HepG2 (cell line): ENCODE results near the gene CAD. TPM values are rescaled to one million over a fixed set of nuclear protein-coding genes. Genes with fewer than 3 reads are reported as not detected.

Experiments
- FOXJ3 ChIP-seq: sonication (generic); formaldehyde crosslinking; IDR thresholded peaks from 2 replicates; pipeline ENCODE4 v1.4.0; 2020; ENCODE audit warnings: missing genetic modification reagents, mild to moderate bottlenecking, borderline replicate concordance
- HMG20B ChIP-seq: conservative IDR thresholded peaks from 2 replicates; pipeline ENCODE4 v1.6.1; 2016; ENCODE audit warnings: missing genetic modification reagents, missing compliant biosample characterization
- JUNB ChIP-seq: sonication (generic); formaldehyde crosslinking; IDR thresholded peaks from 2 replicates; pipeline ENCODE4 v1.8.0; 2022; ENCODE audit warnings: missing genetic modification reagents, mild to moderate bottlenecking, borderline replicate concordance
- KDM5A ChIP-seq: fragments of 200-600 bp; sonication (generic); IDR thresholded peaks from 2 replicates; pipeline ENCODE4 v1.7.0; 2018; ENCODE audit warnings: antibody characterized with exemption, mild to moderate bottlenecking, low read length, borderline replicate concordance
- NFE2L2 ChIP-seq: fragments of 150-350 bp; IDR thresholded peaks from 2 replicates; pipeline ENCODE4 v1.6.1; 2014; ENCODE audit warnings: low read length
- PCBP1 ChIP-seq: fragments of 200-400 bp; formaldehyde crosslinking; IDR thresholded peaks from 2 replicates; pipeline ENCODE4 v1.6.1; 2017; ENCODE audit warnings: mild to moderate bottlenecking, low read depth, low read length, borderline replicate concordance
- PHF8 ChIP-seq: sonication (generic); formaldehyde crosslinking; IDR thresholded peaks from 2 replicates; pipeline ENCODE4 v1.5.0; 2020; ENCODE audit warnings: missing genetic modification reagents
- PPARG ChIP-seq: conservative IDR thresholded peaks from 2 replicates; pipeline ENCODE4 v1.6.1; 2016; ENCODE audit warnings: missing biosample characterization, missing genetic modification reagents
- YEATS4 ChIP-seq: sonication (generic); formaldehyde crosslinking; IDR thresholded peaks from 2 replicates; pipeline ENCODE4 v1.4.0; 2020; ENCODE audit warnings: missing genetic modification reagents, borderline replicate concordance
- ZNF510 ChIP-seq: sonication (generic); formaldehyde crosslinking; IDR thresholded peaks from 2 replicates; pipeline ENCODE4 v1.4.0; 2020; ENCODE audit warnings: low read depth, mild to moderate bottlenecking, missing genetic modification reagents
- ZNF644 ChIP-seq: IDR thresholded peaks from 2 replicates; pipeline ENCODE4 v1.6.1; 2016; ENCODE audit warnings: low read depth
- ZNF878 ChIP-seq: sonication (generic); formaldehyde crosslinking; IDR thresholded peaks from 2 replicates; pipeline ENCODE4 v1.8.1; 2023; ENCODE audit warnings: mild to moderate bottlenecking, missing genetic modification reagents, moderate library complexity
- polyA plus RNA-seq, 8 experiments: library from polyadenylated mRNA; depleted of rRNA in 3 of 8; stranded (reverse) in 7 of 8; unstranded in 1 of 8; fragments of >200 nt; fragmentation: Illumina TruSeq in 4 of 8; extraction: Trizol in 4 of 8; gene quantifications; 2 replicates each; pipeline versions ENCODE4 v1.2.1 to v1.2.3, GENCODE V29; 2011 to 2016; ENCODE audit warnings: low read depth in 4 of 8, missing spikeins in 1 of 8, mixed read lengths in 1 of 8; ENCODE audit not compliant: insufficient read depth in 1 of 8
- total RNA-seq, 5 experiments: library from RNA; depleted of rRNA; stranded (reverse); fragments of >200 nt; fragmentation: Illumina TruSeq; extraction: Trizol; gene quantifications; 2 replicates each; pipeline ENCODE4 v1.2.3, GENCODE V29; 2016; ENCODE audit warnings: low read depth in 1 of 5
- TF ChIP-seq, protein P1 (sequence below): sonication (generic); formaldehyde crosslinking; IDR thresholded peaks from 2 replicates; pipeline ENCODE4 v1.4.0; 2020; ENCODE audit warnings: missing genetic modification reagents
- TF ChIP-seq, protein P2 (sequence below): sonication (generic); formaldehyde crosslinking; IDR thresholded peaks from 2 replicates; pipeline ENCODE4 v1.5.1; 2020; ENCODE audit warnings: mild to moderate bottlenecking, missing genetic modification reagents, borderline replicate concordance
- TF ChIP-seq, protein P3 (sequence below): sonication (generic); formaldehyde crosslinking; IDR thresholded peaks from 2 replicates; pipeline ENCODE4 v1.4.0; 2020; ENCODE audit warnings: missing genetic modification reagents
- TF ChIP-seq, protein P4 (sequence below): IDR thresholded peaks from 2 replicates; pipeline ENCODE4 v1.6.1; 2018; ENCODE audit warnings: missing genetic modification reagents
- TF ChIP-seq, protein P5 (sequence below): sonication (generic); formaldehyde crosslinking; IDR thresholded peaks from 2 replicates; pipeline ENCODE4 v1.5.0; 2020; ENCODE audit warnings: missing genetic modification reagents
- TF ChIP-seq, protein P6 (sequence below): sonication (generic); formaldehyde crosslinking; IDR thresholded peaks from 2 replicates; pipeline ENCODE4 v1.4.0; 2020; ENCODE audit warnings: missing genetic modification reagents

Gene CAD
- total and polyA plus RNA-seq, 2 of the 13 experiments (the other 11 are each of a cell fraction or from before 2014, with no cell fraction given) = 21.7 to 37.0 TPM

DNA sequence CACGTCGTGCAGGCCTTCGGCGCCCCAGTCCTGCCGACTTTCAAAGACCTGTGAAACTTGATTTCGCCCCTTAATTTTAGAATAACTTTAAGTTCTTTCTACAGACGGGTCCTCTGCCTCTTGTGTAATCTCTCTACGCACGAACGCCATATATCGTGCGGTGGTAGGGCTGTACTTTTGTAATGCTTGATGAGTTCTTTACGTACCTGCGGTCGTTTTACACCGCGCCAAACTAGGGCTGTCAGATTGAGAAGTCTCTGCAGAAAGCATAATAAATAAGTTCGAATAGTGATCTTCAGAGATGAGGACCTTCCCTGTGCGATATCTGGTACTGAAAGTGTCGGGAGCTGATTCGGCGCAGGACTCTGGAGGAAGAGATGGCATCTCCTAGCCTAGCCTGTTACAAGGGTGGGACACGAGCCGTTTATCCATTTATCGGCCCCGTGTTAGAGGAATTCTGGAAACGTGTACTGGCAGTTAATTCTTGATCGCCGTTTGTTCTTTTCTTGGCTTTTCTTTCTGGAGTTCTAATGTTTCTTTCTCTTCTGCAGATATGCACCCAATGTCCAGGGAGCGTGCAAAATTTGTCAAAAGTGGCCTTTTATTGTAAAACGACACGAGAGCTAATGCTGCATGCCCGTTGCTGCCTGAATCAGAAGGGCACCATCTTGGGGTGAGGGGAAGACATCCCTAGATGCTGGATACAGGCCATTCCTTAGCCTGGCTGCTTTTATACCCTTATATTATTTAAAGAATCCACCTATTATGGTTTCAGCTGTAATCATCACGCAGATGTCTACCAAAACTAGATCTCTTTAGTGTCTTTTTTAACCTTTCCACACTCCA is 4.3 kb upstream of the CAD start (continued):
- no peak for TF ChIP-seq ZNF644 (CRISPR knock-in tag)
- TF ChIP-seq KDM5A = peak; percentile 66; the same call in 1 of the 2 replicates
- TF ChIP-seq PPARG (CRISPR knock-in tag) = no peak
- TF ChIP-seq, protein P1, sequence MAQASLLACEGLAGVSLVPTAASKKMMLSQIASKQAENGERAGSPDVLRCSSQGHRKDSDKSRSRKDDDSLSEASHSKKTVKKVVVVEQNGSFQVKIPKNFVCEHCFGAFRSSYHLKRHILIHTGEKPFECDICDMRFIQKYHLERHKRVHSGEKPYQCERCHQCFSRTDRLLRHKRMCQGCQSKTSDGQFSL (CRISPR knock-in tag) = peak; percentile 1; the same call in 1 of the 2 replicates
- TF ChIP-seq ZNF878 = no peak
- no peak for TF ChIP-seq FOXJ3
- no peak for TF ChIP-seq YEATS4
- TF ChIP-seq, protein P2, sequence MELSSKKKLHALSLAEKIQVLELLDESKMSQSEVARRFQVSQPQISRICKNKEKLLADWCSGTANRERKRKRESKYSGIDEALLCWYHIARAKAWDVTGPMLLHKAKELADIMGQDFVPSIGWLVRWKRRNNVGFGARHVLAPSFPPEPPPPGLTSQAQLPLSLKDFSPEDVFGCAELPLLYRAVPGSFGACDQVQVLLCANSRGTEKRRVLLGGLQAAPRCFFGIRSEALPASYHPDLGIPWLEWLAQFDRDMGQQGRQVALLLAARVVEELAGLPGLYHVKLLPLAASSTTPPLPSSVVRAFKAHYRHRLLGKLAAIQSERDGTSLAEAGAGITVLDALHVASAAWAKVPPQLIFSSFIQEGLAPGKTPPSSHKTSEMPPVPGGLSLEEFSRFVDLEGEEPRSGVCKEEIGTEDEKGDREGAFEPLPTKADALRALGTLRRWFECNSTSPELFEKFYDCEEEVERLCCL = no peak
- TF ChIP-seq, protein P3, sequence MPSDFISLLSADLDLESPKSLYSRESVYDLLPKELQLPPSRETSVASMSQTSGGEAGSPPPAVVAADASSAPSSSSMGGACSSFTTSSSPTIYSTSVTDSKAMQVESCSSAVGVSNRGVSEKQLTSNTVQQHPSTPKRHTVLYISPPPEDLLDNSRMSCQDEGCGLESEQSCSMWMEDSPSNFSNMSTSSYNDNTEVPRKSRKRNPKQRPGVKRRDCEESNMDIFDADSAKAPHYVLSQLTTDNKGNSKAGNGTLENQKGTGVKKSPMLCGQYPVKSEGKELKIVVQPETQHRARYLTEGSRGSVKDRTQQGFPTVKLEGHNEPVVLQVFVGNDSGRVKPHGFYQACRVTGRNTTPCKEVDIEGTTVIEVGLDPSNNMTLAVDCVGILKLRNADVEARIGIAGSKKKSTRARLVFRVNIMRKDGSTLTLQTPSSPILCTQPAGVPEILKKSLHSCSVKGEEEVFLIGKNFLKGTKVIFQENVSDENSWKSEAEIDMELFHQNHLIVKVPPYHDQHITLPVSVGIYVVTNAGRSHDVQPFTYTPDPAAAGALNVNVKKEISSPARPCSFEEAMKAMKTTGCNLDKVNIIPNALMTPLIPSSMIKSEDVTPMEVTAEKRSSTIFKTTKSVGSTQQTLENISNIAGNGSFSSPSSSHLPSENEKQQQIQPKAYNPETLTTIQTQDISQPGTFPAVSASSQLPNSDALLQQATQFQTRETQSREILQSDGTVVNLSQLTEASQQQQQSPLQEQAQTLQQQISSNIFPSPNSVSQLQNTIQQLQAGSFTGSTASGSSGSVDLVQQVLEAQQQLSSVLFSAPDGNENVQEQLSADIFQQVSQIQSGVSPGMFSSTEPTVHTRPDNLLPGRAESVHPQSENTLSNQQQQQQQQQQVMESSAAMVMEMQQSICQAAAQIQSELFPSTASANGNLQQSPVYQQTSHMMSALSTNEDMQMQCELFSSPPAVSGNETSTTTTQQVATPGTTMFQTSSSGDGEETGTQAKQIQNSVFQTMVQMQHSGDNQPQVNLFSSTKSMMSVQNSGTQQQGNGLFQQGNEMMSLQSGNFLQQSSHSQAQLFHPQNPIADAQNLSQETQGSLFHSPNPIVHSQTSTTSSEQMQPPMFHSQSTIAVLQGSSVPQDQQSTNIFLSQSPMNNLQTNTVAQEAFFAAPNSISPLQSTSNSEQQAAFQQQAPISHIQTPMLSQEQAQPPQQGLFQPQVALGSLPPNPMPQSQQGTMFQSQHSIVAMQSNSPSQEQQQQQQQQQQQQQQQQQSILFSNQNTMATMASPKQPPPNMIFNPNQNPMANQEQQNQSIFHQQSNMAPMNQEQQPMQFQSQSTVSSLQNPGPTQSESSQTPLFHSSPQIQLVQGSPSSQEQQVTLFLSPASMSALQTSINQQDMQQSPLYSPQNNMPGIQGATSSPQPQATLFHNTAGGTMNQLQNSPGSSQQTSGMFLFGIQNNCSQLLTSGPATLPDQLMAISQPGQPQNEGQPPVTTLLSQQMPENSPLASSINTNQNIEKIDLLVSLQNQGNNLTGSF = no peak
- 0 out of 2 replicates have a peak, but pooled peaks have one; percentile 7 for TF ChIP-seq HMG20B (CRISPR knock-in tag)
- TF ChIP-seq, protein P4, sequence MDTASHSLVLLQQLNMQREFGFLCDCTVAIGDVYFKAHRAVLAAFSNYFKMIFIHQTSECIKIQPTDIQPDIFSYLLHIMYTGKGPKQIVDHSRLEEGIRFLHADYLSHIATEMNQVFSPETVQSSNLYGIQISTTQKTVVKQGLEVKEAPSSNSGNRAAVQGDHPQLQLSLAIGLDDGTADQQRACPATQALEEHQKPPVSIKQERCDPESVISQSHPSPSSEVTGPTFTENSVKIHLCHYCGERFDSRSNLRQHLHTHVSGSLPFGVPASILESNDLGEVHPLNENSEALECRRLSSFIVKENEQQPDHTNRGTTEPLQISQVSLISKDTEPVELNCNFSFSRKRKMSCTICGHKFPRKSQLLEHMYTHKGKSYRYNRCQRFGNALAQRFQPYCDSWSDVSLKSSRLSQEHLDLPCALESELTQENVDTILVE (CRISPR knock-in tag) = 0 out of 2 replicates have a peak, but pooled peaks have one; percentile 14
- TF ChIP-seq PHF8 = no peak
- no peak for TF ChIP-seq PCBP1
- no peak for TF ChIP-seq JUNB (CRISPR knock-in tag)
- 0 out of 2 replicates have a peak, but pooled peaks have one; percentile 1 for TF ChIP-seq ZNF510
- TF ChIP-seq, protein P5, sequence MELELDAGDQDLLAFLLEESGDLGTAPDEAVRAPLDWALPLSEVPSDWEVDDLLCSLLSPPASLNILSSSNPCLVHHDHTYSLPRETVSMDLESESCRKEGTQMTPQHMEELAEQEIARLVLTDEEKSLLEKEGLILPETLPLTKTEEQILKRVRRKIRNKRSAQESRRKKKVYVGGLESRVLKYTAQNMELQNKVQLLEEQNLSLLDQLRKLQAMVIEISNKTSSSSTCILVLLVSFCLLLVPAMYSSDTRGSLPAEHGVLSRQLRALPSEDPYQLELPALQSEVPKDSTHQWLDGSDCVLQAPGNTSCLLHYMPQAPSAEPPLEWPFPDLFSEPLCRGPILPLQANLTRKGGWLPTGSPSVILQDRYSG (CRISPR knock-in tag) = peak; percentile 52; the same call in 1 of the 2 replicates
- no peak for TF ChIP-seq NFE2L2
- TF ChIP-seq, protein P6, sequence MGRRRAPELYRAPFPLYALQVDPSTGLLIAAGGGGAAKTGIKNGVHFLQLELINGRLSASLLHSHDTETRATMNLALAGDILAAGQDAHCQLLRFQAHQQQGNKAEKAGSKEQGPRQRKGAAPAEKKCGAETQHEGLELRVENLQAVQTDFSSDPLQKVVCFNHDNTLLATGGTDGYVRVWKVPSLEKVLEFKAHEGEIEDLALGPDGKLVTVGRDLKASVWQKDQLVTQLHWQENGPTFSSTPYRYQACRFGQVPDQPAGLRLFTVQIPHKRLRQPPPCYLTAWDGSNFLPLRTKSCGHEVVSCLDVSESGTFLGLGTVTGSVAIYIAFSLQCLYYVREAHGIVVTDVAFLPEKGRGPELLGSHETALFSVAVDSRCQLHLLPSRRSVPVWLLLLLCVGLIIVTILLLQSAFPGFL (CRISPR knock-in tag) = 0 out of 2 replicates have a peak, but pooled peaks have one; percentile 0
